GM18511 (cell line): Measurements from ENCODE around the gene TCP10L.

Source experiments
- ATAC-seq: cut with Tn5 transposase; IDR thresholded peaks from one replicate; pipeline ENCODE4 v1.9.1; 2021; ENCODE audit warnings: mild to moderate bottlenecking, moderate library complexity; ENCODE audit not compliant: unreplicated experiment

The TCP10L gene

GRCh38 chr21:32523988-32524719 is 61.2 kb downstream of the TCP10L start:
- no peak for ATAC-seq
